ENCODE data around the gene MPP4.
A peak's percentile ranks its signal among the peaks of the same experiment; 100 is the strongest.
"Not testable (repeated sequence)": the region's sequence is repeated elsewhere in the genome, so short reads cannot be mapped to it uniquely, and the experiment has no call there.

The MPP4 gene

GRCh38 chr2:201673546-201673945, 24.9 kb downstream of the MPP4 start:
- no peak for DNase-seq (ENCODE audit: low read depth)

- not testable (repeated sequence) for DNase-seq (ENCODE audit: low read depth)
These were observed 27.2 kb downstream of the MPP4 start for GRCh38 chr2:201671205-201671604.

DNA sequence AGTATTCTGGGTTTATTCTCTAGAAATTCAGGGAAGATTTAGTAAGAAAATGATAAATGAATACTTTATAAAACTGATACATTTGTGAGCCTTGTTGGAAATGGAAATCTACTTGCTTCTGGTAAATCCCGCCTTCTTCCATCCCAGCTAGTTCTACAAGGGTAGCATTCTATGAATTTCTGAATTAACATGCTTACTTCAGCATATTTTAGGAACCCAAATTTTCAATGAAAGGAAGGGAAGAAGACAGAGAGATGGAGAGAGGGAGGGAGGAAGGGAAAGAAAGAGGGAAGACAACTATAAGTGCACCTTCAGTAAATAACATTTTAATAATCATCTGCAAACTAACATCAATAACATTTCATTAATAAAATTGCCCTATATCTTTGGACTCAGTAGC, 28.6 kb downstream of the MPP4 start:
- no peak for DNase-seq (ENCODE audit: low read depth)

- no peak for DNase-seq (ENCODE audit: low read depth)
These were observed 30.0 kb downstream of the MPP4 start for GRCh38 chr2:201668402-201668910.

GRCh38 chr2:201664334-201664733, 34.1 kb downstream of the MPP4 start:
- DNase-seq (ENCODE audit: low read depth): no peak

- DNase-seq (ENCODE audit: low read depth): no peak
These were observed 37.1 kb downstream of the MPP4 start for GRCh38 chr2:201661366-201661765.

- DNase-seq (ENCODE audit: low read depth): no peak
These were observed 38.0 kb downstream of the MPP4 start for GRCh38 chr2:201660293-201660895.

DNA sequence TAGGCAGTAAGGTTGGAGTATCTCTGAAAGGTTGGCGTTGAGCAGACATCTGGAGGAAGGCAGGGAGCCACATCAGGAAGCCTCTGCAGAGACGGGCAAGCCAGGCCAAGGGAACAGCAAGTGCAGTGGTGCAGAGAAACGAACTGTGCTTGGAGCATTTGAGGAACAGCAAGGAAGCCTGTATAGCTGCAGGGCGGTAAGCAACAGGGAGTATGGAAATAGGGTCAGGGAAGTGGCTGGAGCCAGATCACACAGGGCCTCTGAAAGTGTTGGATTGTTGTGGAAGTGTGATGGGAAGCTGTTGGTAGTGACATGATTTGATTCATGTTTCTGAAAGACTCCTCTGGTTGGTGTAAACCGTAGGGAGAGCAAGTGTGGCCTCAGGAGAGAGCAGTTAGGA, 41.7 kb downstream of the MPP4 start:
- DNase-seq (ENCODE audit: low read depth): no peak

DNA sequence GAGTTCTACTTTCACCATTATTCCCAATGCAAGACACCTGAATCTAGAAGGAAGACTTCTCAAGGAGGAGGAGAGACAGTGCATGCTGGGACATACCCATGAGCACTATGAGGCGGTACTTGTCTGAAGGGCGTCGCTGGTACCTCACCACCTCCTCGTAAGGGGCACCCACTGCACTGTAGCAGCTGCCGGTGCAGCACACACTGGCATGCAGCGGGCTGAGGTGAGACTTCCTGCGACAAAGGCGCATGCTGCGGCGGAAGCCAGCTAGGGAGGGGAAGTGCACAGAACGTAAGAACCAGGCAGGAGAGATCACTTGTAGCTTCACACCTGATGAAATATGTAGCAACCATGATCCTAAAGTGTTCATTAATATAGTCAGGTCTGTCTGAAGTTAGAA, 42.3 kb downstream of the MPP4 start:
- DNase-seq (ENCODE audit: low read depth): no peak

- no peak for DNase-seq (ENCODE audit: low read depth)
These were observed 43.6 kb downstream of the MPP4 start for GRCh38 chr2:201654616-201655384.

DNA sequence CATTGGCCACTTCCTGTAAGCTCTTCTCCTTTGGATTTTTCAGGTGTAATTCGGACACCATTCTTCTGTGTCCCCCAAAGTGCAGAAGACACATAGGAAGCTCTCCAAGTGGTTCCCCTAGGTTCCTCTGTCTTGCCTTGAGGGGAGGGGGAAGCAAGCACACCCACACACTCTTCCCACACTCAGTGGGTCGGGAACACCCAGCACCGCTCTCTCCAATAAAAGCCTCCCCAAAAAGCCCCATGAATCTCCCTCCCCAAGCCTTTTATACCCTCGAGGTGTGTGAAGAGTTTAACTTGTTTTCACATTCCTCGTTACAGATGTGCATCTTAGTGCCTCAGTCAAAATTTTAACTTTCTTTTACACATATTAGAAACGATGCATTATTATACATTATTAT, 45.2 kb downstream of the MPP4 start:
- DNase-seq (ENCODE audit: low read depth): no peak

GRCh38 chr2:201649442-201649841, 49.0 kb downstream of the MPP4 start:
- no peak for DNase-seq (ENCODE audit: low read depth)

DNA sequence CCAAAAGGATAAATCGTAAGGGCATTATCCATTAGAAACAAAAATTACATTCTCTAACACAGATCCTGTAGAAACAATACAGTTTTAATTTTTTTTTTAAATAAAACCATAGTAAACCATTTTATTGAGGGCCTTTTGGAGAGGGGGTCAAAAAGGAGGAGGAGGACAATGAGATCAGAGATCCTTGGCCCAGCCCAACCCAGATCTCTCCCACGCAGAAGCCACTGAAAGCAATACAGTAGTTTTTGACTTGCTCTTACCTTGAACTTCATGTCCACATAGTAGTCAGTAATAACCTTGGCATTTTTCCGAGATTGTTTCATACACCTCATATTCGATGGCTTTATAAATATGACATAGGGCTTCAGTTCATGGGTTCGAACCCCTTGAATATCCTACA, 51.0 kb downstream of the MPP4 start:
- no peak for DNase-seq (ENCODE audit: low read depth)

- DNase-seq (ENCODE audit: low read depth): no peak
These were observed 54.4 kb downstream of the MPP4 start for GRCh38 chr2:201644001-201644400.

DNA sequence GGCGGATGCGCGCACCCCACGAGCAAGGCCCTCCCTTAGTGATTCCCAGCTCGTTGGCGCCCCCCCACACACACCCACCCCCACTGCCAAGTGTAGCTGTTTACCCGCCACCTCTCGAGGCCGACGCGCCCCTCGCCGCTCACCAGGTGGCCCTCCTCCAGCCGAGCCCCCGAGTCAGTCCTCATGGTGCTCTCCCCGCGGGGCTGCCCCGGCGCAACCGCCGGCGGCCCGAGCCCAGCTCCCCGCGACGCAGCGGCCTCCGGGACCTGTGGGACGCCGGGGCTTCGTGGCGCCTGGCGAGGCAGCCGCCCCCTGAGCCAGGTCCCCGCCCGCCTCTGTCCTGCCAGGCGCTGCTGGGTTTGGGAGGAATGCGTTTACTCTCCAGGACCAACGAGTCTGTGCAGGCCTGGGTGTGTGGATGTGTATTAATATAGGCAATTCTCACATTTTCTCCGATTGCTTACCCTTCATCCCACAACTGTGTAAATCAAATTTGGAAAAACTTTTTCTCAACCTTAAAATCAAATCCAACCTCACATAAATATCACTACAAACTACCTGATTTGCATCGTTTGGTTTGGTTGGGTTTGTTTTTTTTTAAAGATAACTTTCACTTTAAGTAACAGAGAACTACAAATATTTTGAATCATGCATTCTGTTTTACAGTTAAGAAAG, 55.1 kb downstream of the MPP4 start, which contains the start of gene TMEM237:
Gene TMEM237, minus strand, starts transcription at position 288 of the 675 bp plus-strand sequence. Its CDS starts 103 bp downstream, at position 185.
- DNase-seq (ENCODE audit: low read depth): no peak

GRCh38 chr2:201642579-201643215, 55.7 kb downstream of the MPP4 start:
- DNase-seq (ENCODE audit: low read depth): peak; percentile 74

DNA sequence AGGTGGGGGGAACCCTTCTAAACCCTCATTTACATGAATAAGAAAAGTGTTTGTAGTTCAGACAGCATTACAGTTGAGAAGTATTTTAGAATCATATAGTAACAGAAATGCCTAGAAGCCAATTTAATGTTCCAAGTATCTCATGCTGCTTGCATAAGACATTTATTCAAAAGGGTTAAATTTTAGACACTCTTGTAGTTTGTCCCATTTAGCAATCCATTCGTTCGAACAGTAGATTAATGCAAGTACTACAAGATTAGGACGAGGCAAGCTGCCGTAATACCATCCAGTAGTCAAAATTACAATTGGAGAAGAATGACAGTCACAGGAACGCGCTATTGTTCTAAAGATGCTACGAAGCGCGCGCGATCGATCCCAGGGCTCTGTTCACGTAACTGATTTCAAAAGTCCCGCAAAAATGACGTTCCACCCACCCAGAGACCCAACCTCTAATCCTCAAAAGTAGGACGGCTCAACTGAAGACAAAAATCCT, 56.3 kb downstream of the MPP4 start:
- DNase-seq (ENCODE audit: low read depth): no peak

- DNase-seq (ENCODE audit: low read depth): no peak
These were observed 59.2 kb downstream of the MPP4 start for GRCh38 chr2:201639205-201639604.

- DNase-seq (ENCODE audit: low read depth): no peak
These were observed 60.1 kb downstream of the MPP4 start for GRCh38 chr2:201638326-201638725.

- no peak for DNase-seq (ENCODE audit: low read depth)
These were observed 64.7 kb downstream of the MPP4 start for GRCh38 chr2:201633661-201634249.

DNA sequence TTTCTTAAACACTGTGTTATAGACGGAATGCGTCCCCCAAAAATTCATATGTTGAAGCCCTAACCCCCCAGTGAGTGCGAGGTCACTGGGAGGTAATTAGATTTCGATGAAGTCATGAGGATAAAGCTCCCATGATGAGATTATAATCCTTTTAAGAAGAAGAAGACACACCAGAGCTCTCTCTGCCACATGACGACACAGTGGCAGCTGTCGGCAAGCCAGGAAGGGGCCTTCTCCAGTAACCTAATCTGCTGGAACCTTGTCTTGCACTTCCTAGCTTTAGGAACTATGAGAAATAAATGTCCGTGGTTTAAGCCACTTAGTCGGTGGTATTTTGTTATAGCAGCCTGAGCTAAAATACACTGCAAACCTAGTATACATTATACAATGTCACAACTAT, 67.4 kb downstream of the MPP4 start:
- DNase-seq (ENCODE audit: low read depth): no peak

- DNase-seq (ENCODE audit: low read depth): no peak
These were observed 67.9 kb downstream of the MPP4 start for GRCh38 chr2:201630577-201630976.

Data from stimulated activated CD8-positive, alpha-beta memory T cell treated with anti-CD3 and anti-CD28 coated beads, Interleukin-12 subunit alpha, Interleukin-12 subunit beta, amount 100 ng/mL, for 4 hours (primary cell).